Naive thymus-derived CD4-positive, alpha-beta T cell (primary cell): ENCODE measurements around the gene PTPRT. TPM values are rescaled to one million over a fixed set of nuclear protein-coding genes. Genes with fewer than 3 reads are reported as not detected.

Source experiments
- ATAC-seq: fragments of 150-1000 bp; cut with Tn5 transposase; 2 replicates; pipeline ENCODE4 v1.10.0; 2021; ENCODE audit warnings: mild to moderate bottlenecking, moderate library complexity
- CTCF ChIA-PET: fragments of 350-600 bp; sonication (Branson Sonifier 250); formaldehyde crosslinking; loops from one replicate; lab custom pipeline; 2021; ENCODE audit warnings: antibody characterized with exemption; lab: Charles Lee
- POLR2A ChIA-PET: fragments of 350-600 bp; sonication (Branson Sonifier 250); formaldehyde crosslinking; loops from one replicate; lab custom pipeline; 2021; ENCODE audit warnings: antibody characterized with exemption, inconsistent platforms; lab: Charles Lee
- DNase-seq, 9 donors: peaks; one replicate each; pipeline versions ENCODE4 v3.0.0 to v3.0.0-alpha.2; 2020 to 2022; ENCODE audit warnings: mixed read lengths in 1 of 9
- H3K27ac ChIP-seq: one replicate; pipeline ENCODE4 v1.7.0; 2013; ENCODE audit warnings: mild to moderate bottlenecking, low read depth, low read length, moderate library complexity
- H3K27me3 ChIP-seq, 2 donors: one replicate each; pipeline ENCODE4 v1.7.0; 2013; ENCODE audit warnings: low read length in 2 of 2, mild to moderate bottlenecking in 2 of 2, moderate library complexity in 2 of 2; ENCODE audit not compliant: control insufficient read depth in 2 of 2, insufficient read depth in 2 of 2
- H3K36me3 ChIP-seq, 3 experiments: 1 replicate in 2 of 3; 2 replicates in 1 of 3; pipeline ENCODE4 v1.7.0; 2013; ENCODE audit warnings: low read length in 3 of 3, mild to moderate bottlenecking in 3 of 3, moderate library complexity in 1 of 3; ENCODE audit not compliant: insufficient read depth in 3 of 3, control insufficient read depth in 2 of 3
- H3K4me1 ChIP-seq, 2 donors: one replicate each; pipeline ENCODE4 v1.7.0; 2013; ENCODE audit warnings: low read length in 2 of 2, mild to moderate bottlenecking in 2 of 2, moderate library complexity in 1 of 2; ENCODE audit not compliant: control insufficient read depth in 2 of 2, insufficient read depth in 2 of 2
- H3K4me3 ChIP-seq: 2 replicates; pipeline ENCODE4 v1.7.0; 2013; ENCODE audit warnings: mild to moderate bottlenecking, low read length
- H3K9me3 ChIP-seq, 3 experiments: 1 replicate in 2 of 3; 2 replicates in 1 of 3; pipeline ENCODE4 v1.7.0; 2013; ENCODE audit warnings: low read length in 3 of 3; ENCODE audit not compliant: control insufficient read depth in 2 of 3
- H3K27ac Mint-ChIP-seq, 9 donors: one replicate each; pipeline ENCODE4 v1.8.0; 2020 to 2022; ENCODE audit warnings: mixed read lengths in 9 of 9, mild to moderate bottlenecking in 8 of 9, moderate library complexity in 5 of 9, inconsistent platforms in 2 of 9
- H3K27me3 Mint-ChIP-seq, 5 donors: one replicate each; pipeline ENCODE4 v1.8.0; 2021 to 2022; ENCODE audit warnings: mixed read lengths in 5 of 5, mild to moderate bottlenecking in 1 of 5
- H3K36me3 Mint-ChIP-seq, 5 donors: one replicate each; pipeline ENCODE4 v1.8.0; 2020 to 2022; ENCODE audit warnings: mixed read lengths in 5 of 5, mild to moderate bottlenecking in 3 of 5, inconsistent platforms in 1 of 5
- H3K4me1 Mint-ChIP-seq, 7 donors: one replicate each; pipeline ENCODE4 v1.8.0; 2020 to 2022; ENCODE audit warnings: mixed read lengths in 7 of 7, mild to moderate bottlenecking in 3 of 7, inconsistent platforms in 1 of 7
- H3K4me3 Mint-ChIP-seq, 10 donors: one replicate each; pipeline ENCODE4 v1.8.0; 2020 to 2022; ENCODE audit warnings: mild to moderate bottlenecking in 10 of 10, mixed read lengths in 10 of 10, moderate library complexity in 6 of 10, inconsistent platforms in 2 of 10
- H3K9me3 Mint-ChIP-seq, 11 donors: one replicate each; pipeline ENCODE4 v1.8.0; 2020 to 2022; ENCODE audit warnings: mixed read lengths in 11 of 11, mild to moderate bottlenecking in 4 of 11, inconsistent platforms in 1 of 11, moderate library complexity in 1 of 11
- intact Hi-C, 2 donors: fragments of 100-400 bp; cut with micrococcal nuclease; formaldehyde crosslinking; loops; one replicate each; pipeline ENCODE4 v1.15.1; 2023
- polyA plus RNA-seq, 2 donors: library from polyadenylated mRNA; unstranded; fragments of 300-500 nt; fragmentation: Illumina TruSeq; gene quantifications; one replicate each; pipeline ENCODE4 v1.2.3, GENCODE V29; 2021
- total RNA-seq, 6 experiments: library from RNA in 5 of 6; stranded (reverse) in 5 of 6; gene quantifications; 1 replicate in 5 of 6; 2 replicates in 1 of 6; pipeline ENCODE4 v1.2.3 and lab custom pipeline; 2021 to 2026

PTPRT gene
- total and polyA plus RNA-seq, 7 experiments from 2014 or later = not detected

GRCh38 chr20:42155586-42155985 is 1034.1 kb downstream of the PTPRT start:
- intact Hi-C loops = no loop called here
- Mint-ChIP-seq H3K9me3 (peaks cover 1 to 8% (median 5%) of the 10 kb centered on the region in 11 donors), H3K36me3 (no peaks in the 10 kb centered on the region), H3K27ac (no peak overlapping the region), H3K27me3 (peaks cover 0 to 7% (median 0%) of the 10 kb centered on the region in 5 donors), H3K4me1 (peaks cover 0 to 5% (median 0%) of the 10 kb centered on the region in 7 donors), H3K4me3 (no peak overlapping the region)
- H3K4me3 ChIP-seq = no peak overlapping the region
- H3K9me3 ChIP-seq = no peaks in the 10 kb centered on the region
- H3K36me3 ChIP-seq = no peaks in the 10 kb centered on the region
- DNase-seq (no peak), ATAC-seq (no peak)
- ChIA-PET POLR2A (no interaction called here), CTCF (no interaction called here)
- H3K4me1 ChIP-seq = no peaks in the 10 kb centered on the region
- H3K27ac ChIP-seq = no peak overlapping the region
- H3K27me3 ChIP-seq = no peaks in the 10 kb centered on the region

GRCh38 chr20:42152575-42152974 is 1037.1 kb downstream of the PTPRT start:
- peaks cover 0 to 11% (median 5%) of the 10 kb centered on the region in 11 donors for H3K9me3 Mint-ChIP-seq

GRCh38 chr20:42150230-42150629 is 1039.5 kb downstream of the PTPRT start:
- Histone ChIP-seq H3K4me3 (no peak overlapping the region), H3K36me3 (no peaks in the 10 kb centered on the region), H3K27ac (no peak overlapping the region), H3K4me1 (no peaks in the 10 kb centered on the region), H3K27me3 (no peaks in the 10 kb centered on the region), H3K9me3 (no peaks in the 10 kb centered on the region)
- no peak overlapping the region for H3K4me3 Mint-ChIP-seq
- ChIA-PET CTCF (no interaction called here), POLR2A (no interaction called here)
- ATAC-seq (no peak), DNase-seq (no peak)
- H3K9me3 Mint-ChIP-seq = peaks cover 0 to 16% (median 6%) of the 10 kb centered on the region in 11 donors
- no peaks in the 10 kb centered on the region for H3K36me3 Mint-ChIP-seq
- intact Hi-C loops = no loop called here
- peaks cover 0 to 5% (median 0%) of the 10 kb centered on the region in 5 donors for H3K27me3 Mint-ChIP-seq
- no peak overlapping the region for H3K27ac Mint-ChIP-seq
- no peaks in the 10 kb centered on the region for H3K4me1 Mint-ChIP-seq

More at GRCh38 chr20:42152575-42152974, 1037.1 kb downstream of the PTPRT start:
- no peak overlapping the region for H3K27ac Mint-ChIP-seq
- H3K9me3 ChIP-seq = no peaks in the 10 kb centered on the region
- CTCF ChIA-PET = no interaction called here
- no peaks in the 10 kb centered on the region for H3K4me1 Mint-ChIP-seq
- no peak overlapping the region for H3K4me3 Mint-ChIP-seq
- ATAC-seq = no peak
- no peak overlapping the region for H3K27ac ChIP-seq
- no peaks in the 10 kb centered on the region for H3K36me3 ChIP-seq
- POLR2A ChIA-PET = no interaction called here
- H3K4me3 ChIP-seq = no peak overlapping the region
- H3K4me1 ChIP-seq = no peaks in the 10 kb centered on the region
- H3K27me3 ChIP-seq = no peaks in the 10 kb centered on the region
- intact Hi-C loops = no loop called here
- H3K36me3 Mint-ChIP-seq = no peaks in the 10 kb centered on the region
- peaks cover 0 to 5% (median 0%) of the 10 kb centered on the region in 5 donors for H3K27me3 Mint-ChIP-seq
- DNase-seq = no peak

GRCh38 chr20:42138729-42139128 is 1051.0 kb downstream of the PTPRT start:
- ATAC-seq = no peak
- no peaks in the 10 kb centered on the region for H3K4me1 ChIP-seq
- DNase-seq = no peak
- no peaks in the 10 kb centered on the region for H3K9me3 ChIP-seq
- H3K27ac ChIP-seq = no peak overlapping the region
- Mint-ChIP-seq H3K27ac (no peak overlapping the region), H3K27me3 (no peaks in the 10 kb centered on the region), H3K9me3 (peaks cover 0 to 11% (median 4%) of the 10 kb centered on the region in 11 donors), H3K36me3 (no peaks in the 10 kb centered on the region), H3K4me1 (peaks cover 0 to 1% (median 0%) of the 10 kb centered on the region in 7 donors), H3K4me3 (no peak overlapping the region)
- intact Hi-C loops = no loop called here
- no peaks in the 10 kb centered on the region for H3K36me3 ChIP-seq
- no peak overlapping the region for H3K4me3 ChIP-seq
- no peaks in the 10 kb centered on the region for H3K27me3 ChIP-seq
- CTCF ChIA-PET = no interaction called here
- POLR2A ChIA-PET = no interaction called here

- Mint-ChIP-seq H3K9me3 (peaks cover 0 to 5% (median 0%) of the 10 kb centered on the region in 11 donors), H3K36me3 (no peaks in the 10 kb centered on the region), H3K4me3 (no peak overlapping the region), H3K27me3 (peaks cover 0 to 4% (median 0%) of the 10 kb centered on the region in 5 donors), H3K27ac (no peak overlapping the region), H3K4me1 (peaks cover 0 to 1% (median 0%) of the 10 kb centered on the region in 7 donors)
- intact Hi-C loops = no loop called here
- Histone ChIP-seq H3K4me3 (no peak overlapping the region), H3K27me3 (no peaks in the 10 kb centered on the region), H3K9me3 (no peaks in the 10 kb centered on the region), H3K4me1 (no peaks in the 10 kb centered on the region), H3K36me3 (no peaks in the 10 kb centered on the region), H3K27ac (no peak overlapping the region)
- DNase-seq = no peak
- ChIA-PET POLR2A (no interaction called here), CTCF (no interaction called here)
- no peak for ATAC-seq
Observed at GRCh38 chr20:42134265-42135098, 1055.2 kb downstream of the PTPRT start.

- Histone ChIP-seq H3K4me1 (no peaks in the 10 kb centered on the region), H3K27me3 (no peaks in the 10 kb centered on the region), H3K36me3 (no peaks in the 10 kb centered on the region), H3K4me3 (no peak overlapping the region), H3K27ac (no peak overlapping the region), H3K9me3 (no peaks in the 10 kb centered on the region)
- no peak overlapping the region for H3K27ac Mint-ChIP-seq
- peaks cover 0 to 2% (median 0%) of the 10 kb centered on the region in 11 donors for H3K9me3 Mint-ChIP-seq
- DNase-seq = no peak
- no peak overlapping the region for H3K4me3 Mint-ChIP-seq
- H3K4me1 Mint-ChIP-seq = no peaks in the 10 kb centered on the region
- H3K27me3 Mint-ChIP-seq = peaks cover 0 to 10% (median 0%) of the 10 kb centered on the region in 5 donors
- ChIA-PET POLR2A (no interaction called here), CTCF (no interaction called here)
- no peak for ATAC-seq
- H3K36me3 Mint-ChIP-seq = no peaks in the 10 kb centered on the region
- intact Hi-C loops = no loop called here
Observed at GRCh38 chr20:42130810-42131596, 1058.7 kb downstream of the PTPRT start.
